ENCODE data around the gene HYAL4. TPM values are rescaled to one million over a fixed set of nuclear protein-coding genes. Genes with fewer than 3 reads are reported as not detected.

Gene HYAL4
- total RNA-seq, 1 donor: under 0.01 TPM

GRCh38 chr7:123923599-123923998 lies 78.6 kb downstream of the HYAL4 start:
- no peak overlapping the region for H3K4me3 ChIP-seq (ENCODE audit: low read depth, low read length)
- no peak for TF ChIP-seq CTCF (IDR thresholded peaks at IDR 0.05; ENCODE audit: insufficient read depth, low read depth, low read length)
- DNase-seq (ENCODE audit: low read depth): no peak

GRCh38 chr7:123924941-123925340 lies 80.0 kb downstream of the HYAL4 start, which contains the start of gene SPAM1:
Gene SPAM1, plus strand, starts transcription at chr7:123925241. Its CDS starts 28,330 bp downstream, at chr7:123953571.
- TF ChIP-seq CTCF (IDR thresholded peaks at IDR 0.05; ENCODE audit: insufficient read depth, low read depth, low read length): no peak
- DNase-seq (ENCODE audit: low read depth): no peak
- H3K4me3 ChIP-seq (ENCODE audit: low read depth, low read length): no peak within 1 kb of the TSS

Other genes starting within 250 kb of the HYAL4 start
- not detected in 2 replicates for gene ASB15, start 243.3 kb upstream of the HYAL4 start, total RNA-seq
- not detected in 2 replicates for gene LMOD2, start 189.3 kb upstream of the HYAL4 start, total RNA-seq
- gene WASL, start 96.2 kb upstream of the HYAL4 start, total RNA-seq: 18.0 and 22.5 TPM in 2 replicates
- not detected in 2 replicates for gene SPAM1, start 80.1 kb downstream of the HYAL4 start, total RNA-seq
- not detected in 2 replicates for gene TMEM229A, start 187.9 kb downstream of the HYAL4 start, total RNA-seq